ENCODE results near the gene E2F6.

Gene E2F6

GRCh38 chr2:11465485-11466306, at the start of gene E2F6:
TSS of gene E2F6 (minus strand) at chr2:11466161. CDS start at chr2:11465879, 282 bp downstream.
- peak; percentile 76 for DNase-seq (ENCODE audit: low read depth)

GRCh38 chr2:11515490-11515981, 49.6 kb upstream of the E2F6 start:
- no peak for DNase-seq (ENCODE audit: low read depth)

GRCh38 chr2:11514904-11515303, 48.9 kb upstream of the E2F6 start:
- DNase-seq (ENCODE audit: low read depth) = no peak

- DNase-seq (ENCODE audit: low read depth) = no peak
These were observed 48.2 kb upstream of the E2F6 start for GRCh38 chr2:11514081-11514730.

GRCh38 chr2:11513319-11513718, 47.4 kb upstream of the E2F6 start:
- no peak for DNase-seq (ENCODE audit: low read depth)

- DNase-seq (ENCODE audit: low read depth) = no peak
These were observed 46.5 kb upstream of the E2F6 start for GRCh38 chr2:11512431-11512830.

- no peak for DNase-seq (ENCODE audit: low read depth)
These were observed 43.8 kb upstream of the E2F6 start for GRCh38 chr2:11509657-11510360.

GRCh38 chr2:11508279-11508678, 42.3 kb upstream of the E2F6 start:
- DNase-seq (ENCODE audit: low read depth) = no peak

- no peak for DNase-seq (ENCODE audit: low read depth)
These were observed 41.6 kb upstream of the E2F6 start for GRCh38 chr2:11507517-11507916.

GRCh38 chr2:11506611-11506969, 40.6 kb upstream of the E2F6 start:
- DNase-seq (ENCODE audit: low read depth) = no peak

- DNase-seq (ENCODE audit: low read depth) = no peak
These were observed 40.0 kb upstream of the E2F6 start for GRCh38 chr2:11505652-11506610.

- no peak for DNase-seq (ENCODE audit: low read depth)
These were observed 37.5 kb upstream of the E2F6 start for GRCh38 chr2:11503354-11503927.

GRCh38 chr2:11502740-11503292, 36.9 kb upstream of the E2F6 start:
- no peak for DNase-seq (ENCODE audit: low read depth)

- no peak for DNase-seq (ENCODE audit: low read depth)
These were observed 34.8 kb upstream of the E2F6 start for GRCh38 chr2:11500702-11501303.

GRCh38 chr2:11499081-11499743, 33.3 kb upstream of the E2F6 start:
- DNase-seq (ENCODE audit: low read depth) = no peak

- no peak for DNase-seq (ENCODE audit: low read depth)
These were observed 32.6 kb upstream of the E2F6 start for GRCh38 chr2:11498543-11499034.

- DNase-seq (ENCODE audit: low read depth) = no peak
These were observed 30.1 kb upstream of the E2F6 start for GRCh38 chr2:11495844-11496681.

- DNase-seq (ENCODE audit: low read depth) = no peak
These were observed 28.3 kb upstream of the E2F6 start for GRCh38 chr2:11494310-11494709.

- DNase-seq (ENCODE audit: low read depth) = no peak
These were observed 27.3 kb upstream of the E2F6 start for GRCh38 chr2:11493282-11493681.
